ENCODE measurements around the gene JMJD6. TPM values are rescaled to one million over a fixed set of nuclear protein-coding genes. Genes with fewer than 3 reads are reported as not detected.
"Not testable (repeated sequence)": the region's sequence is repeated elsewhere in the genome, so short reads cannot be mapped to it uniquely, and the experiment has no call there.

The JMJD6 gene
- total RNA-seq (2014; rRNA removed; shearing (Covaris generic); ENCODE audit: low replicate concordance) = 28.2 and 55.1 TPM in 2 replicates

DNA sequence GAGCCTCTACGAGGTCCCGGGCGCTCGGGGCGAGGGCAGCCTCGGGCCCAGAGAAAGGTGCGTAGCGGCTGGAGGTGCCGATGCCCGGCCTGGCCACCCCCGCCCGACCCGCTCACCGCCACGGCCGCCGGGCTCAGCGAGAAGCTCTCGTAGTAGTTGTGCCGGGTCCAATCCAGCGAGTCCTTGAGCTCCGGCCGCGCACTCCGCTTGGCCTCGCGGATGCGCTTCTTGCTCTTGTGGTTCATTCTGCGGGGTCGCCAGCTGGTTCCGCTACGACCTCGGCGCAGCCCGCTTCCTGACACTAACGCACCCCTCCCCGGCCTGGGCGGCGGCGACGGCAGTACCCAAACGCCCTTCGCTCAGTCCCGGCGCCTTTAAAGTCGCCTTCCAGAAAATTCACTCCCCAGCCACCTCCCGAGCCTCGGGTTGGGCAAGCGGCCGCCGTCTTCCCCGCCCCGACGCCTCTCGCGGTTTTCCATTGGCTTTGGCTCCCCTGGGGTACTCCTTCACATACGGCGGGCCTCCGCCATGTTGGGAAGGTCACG lies at the start of gene JMJD6:
Gene JMJD6, minus strand, starts transcription at position 376 of the 545 bp plus-strand sequence. Its CDS starts 131 bp downstream, at position 245.
- Histone ChIP-seq H3K4me3 (peak within 1 kb of the TSS; percentile 99), H3K9me3 (no peaks in the 10 kb centered on the region), H3K36me3 (peaks cover 58% of the 10 kb centered on the region), H3K27me3 (no peaks in the 10 kb centered on the region)
- DNase-seq = peak; percentile 98

GRCh38 chr17:76775021-76775600 lies 48.7 kb upstream of the JMJD6 start:
- H3K36me3 ChIP-seq = peaks cover 30% of the 10 kb centered on the region
- no peaks in the 10 kb centered on the region for H3K9me3 ChIP-seq
- no peak for DNase-seq
- no peaks in the 10 kb centered on the region for H3K27me3 ChIP-seq
- no peak overlapping the region for H3K4me3 ChIP-seq

DNA sequence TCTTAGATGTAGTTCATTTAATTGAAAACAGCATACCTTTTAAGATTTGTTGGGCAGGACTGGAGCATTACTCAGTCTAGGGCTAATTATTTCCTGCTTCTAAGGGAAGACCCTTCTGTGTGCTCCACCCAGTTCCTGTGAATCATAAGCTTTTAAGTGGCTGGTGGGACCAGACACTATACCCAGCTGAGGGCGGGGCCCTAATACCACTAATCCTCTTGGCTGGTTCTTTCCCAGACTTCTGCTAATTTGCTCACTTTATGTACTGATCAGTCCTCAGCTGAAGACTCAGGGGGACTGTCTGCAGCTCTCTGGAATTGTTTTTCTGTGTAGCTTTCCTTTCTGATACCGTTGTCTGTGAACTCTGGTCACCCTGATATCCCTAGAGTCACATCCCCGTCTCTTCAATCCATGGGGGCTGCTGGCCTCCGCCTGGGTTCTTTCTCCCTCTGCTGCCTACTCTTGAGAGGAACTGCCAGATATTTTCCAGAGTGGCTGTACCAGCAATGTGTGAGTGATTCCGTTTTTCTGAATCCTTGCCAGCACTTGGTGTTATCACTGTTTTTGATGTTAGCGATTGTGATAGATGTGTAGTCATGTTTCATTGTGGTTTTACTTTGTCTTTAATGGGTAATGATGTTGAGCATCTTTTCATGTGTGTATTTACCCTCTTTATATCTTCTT lies 46.6 kb upstream of the JMJD6 start:
- no peaks in the 10 kb centered on the region for H3K9me3 ChIP-seq
- DNase-seq = peak; percentile 82
- H3K27me3 ChIP-seq = no peaks in the 10 kb centered on the region
- peaks cover 37% of the 10 kb centered on the region for H3K36me3 ChIP-seq
- H3K4me3 ChIP-seq = no peak overlapping the region

GRCh38 chr17:76758570-76758969 lies 32.2 kb upstream of the JMJD6 start:
- Histone ChIP-seq H3K36me3 (peaks cover 16% of the 10 kb centered on the region), H3K4me3 (no peak overlapping the region), H3K9me3 (no peaks in the 10 kb centered on the region), H3K27me3 (no peaks in the 10 kb centered on the region)
- DNase-seq = no peak

DNA sequence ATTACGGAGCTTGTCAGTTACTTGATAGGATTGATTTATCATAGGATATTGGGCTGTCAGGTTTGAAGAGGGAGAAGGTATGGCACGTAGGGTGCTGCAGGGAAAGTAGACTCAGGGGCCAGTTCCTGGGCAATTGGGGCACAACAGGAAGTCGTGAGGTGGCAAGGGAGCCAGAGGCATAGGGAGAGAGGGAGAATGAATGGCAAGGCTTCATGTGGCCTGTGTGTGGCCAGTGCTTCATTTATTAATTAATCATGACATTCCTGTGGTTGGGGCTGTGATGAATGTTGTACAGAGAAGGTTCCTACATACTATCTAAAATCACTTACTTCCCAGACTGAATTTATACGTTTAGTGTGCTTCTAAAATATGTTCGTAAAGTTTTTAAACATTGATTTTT lies 30.9 kb upstream of the JMJD6 start:
- Histone ChIP-seq H3K27me3 (no peaks in the 10 kb centered on the region), H3K4me3 (no peak overlapping the region), H3K9me3 (no peaks in the 10 kb centered on the region), H3K36me3 (peaks cover 16% of the 10 kb centered on the region)
- DNase-seq = no peak

GRCh38 chr17:76755285-76755684 lies 28.9 kb upstream of the JMJD6 start:
- H3K9me3 ChIP-seq = no peaks in the 10 kb centered on the region
- peaks cover 19% of the 10 kb centered on the region for H3K36me3 ChIP-seq
- no peak overlapping the region for H3K4me3 ChIP-seq
- H3K27me3 ChIP-seq = no peaks in the 10 kb centered on the region
- DNase-seq = no peak

- DNase-seq = no peak
- Histone ChIP-seq H3K9me3 (no peaks in the 10 kb centered on the region), H3K36me3 (peaks cover 19% of the 10 kb centered on the region), H3K27me3 (no peaks in the 10 kb centered on the region), H3K4me3 (no peak overlapping the region)
These were observed 26.9 kb upstream of the JMJD6 start for GRCh38 chr17:76753061-76753961.

- DNase-seq = no peak
- H3K27me3 ChIP-seq = no peaks in the 10 kb centered on the region
- peaks cover 16% of the 10 kb centered on the region for H3K36me3 ChIP-seq
- no peaks in the 10 kb centered on the region for H3K9me3 ChIP-seq
- H3K4me3 ChIP-seq = no peak overlapping the region
These were observed 25.6 kb upstream of the JMJD6 start for GRCh38 chr17:76752006-76752405.

DNA sequence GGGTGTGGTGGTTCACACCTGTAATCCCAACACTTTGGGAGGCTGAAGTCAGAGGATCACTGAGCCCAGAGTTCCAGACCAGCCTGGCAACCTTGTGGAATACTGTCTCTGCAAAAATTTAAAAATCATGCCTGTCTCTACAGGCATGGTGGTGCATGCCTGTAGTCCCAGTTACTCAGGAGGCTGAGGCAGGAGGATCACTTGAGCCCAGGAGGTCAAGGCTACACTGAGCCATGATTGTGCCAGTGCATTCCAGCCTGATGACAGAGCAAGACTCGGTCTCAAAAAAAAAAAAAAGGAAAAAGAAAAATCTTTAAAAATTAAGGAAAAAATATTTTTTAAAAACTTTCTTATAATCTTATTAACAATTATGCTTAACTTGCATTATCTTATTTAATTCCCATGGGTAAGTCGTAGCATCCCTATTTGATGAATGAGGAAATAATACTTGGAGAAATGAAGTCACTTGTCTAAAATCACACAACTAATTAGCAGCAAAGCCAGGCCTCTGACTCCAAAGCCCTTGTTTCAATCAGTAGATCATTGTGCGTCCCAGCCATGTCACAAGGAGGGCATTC lies 25.1 kb upstream of the JMJD6 start:
- DNase-seq = no peak
- Histone ChIP-seq H3K4me3 (no peak overlapping the region), H3K27me3 (no peaks in the 10 kb centered on the region), H3K9me3 (peaks cover 2% of the 10 kb centered on the region; the same call in 1 of the 2 replicates), H3K36me3 (peaks cover 18% of the 10 kb centered on the region)

GRCh38 chr17:76748657-76749056 lies 22.3 kb upstream of the JMJD6 start:
- H3K27me3 ChIP-seq = no peaks in the 10 kb centered on the region
- peaks cover 9% of the 10 kb centered on the region; the same call in 1 of the 2 replicates for H3K9me3 ChIP-seq
- DNase-seq = no peak
- no peak overlapping the region for H3K4me3 ChIP-seq
- H3K36me3 ChIP-seq = peaks cover 39% of the 10 kb centered on the region

- no peak for DNase-seq
- no peaks in the 10 kb centered on the region for H3K27me3 ChIP-seq
- H3K36me3 ChIP-seq = peaks cover 48% of the 10 kb centered on the region
- peaks cover 9% of the 10 kb centered on the region; the same call in 1 of the 2 replicates for H3K9me3 ChIP-seq
- no peak overlapping the region for H3K4me3 ChIP-seq
These were observed 21.4 kb upstream of the JMJD6 start for GRCh38 chr17:76747716-76748363.

DNA sequence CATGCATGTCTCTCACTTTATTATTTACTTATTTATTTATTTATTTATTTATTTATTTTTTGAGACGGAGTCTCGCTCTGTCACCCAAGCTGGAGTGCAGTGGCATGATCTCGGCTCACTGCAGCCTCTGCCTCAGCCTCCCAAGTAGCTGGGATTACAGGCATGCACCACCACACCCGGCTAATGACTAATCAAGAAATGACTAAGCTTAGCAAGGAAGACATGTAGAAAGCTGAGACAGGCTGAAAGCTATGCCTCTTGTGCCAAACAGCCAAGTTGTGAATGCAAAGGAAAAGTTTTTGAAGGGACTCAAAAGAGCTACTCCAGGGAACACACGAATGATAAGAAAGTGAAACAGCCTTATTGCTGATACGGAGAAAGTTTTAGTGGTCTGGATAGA lies 19.4 kb upstream of the JMJD6 start:
- not testable (repeated sequence) for H3K4me3 ChIP-seq, H3K27me3 ChIP-seq, H3K9me3 ChIP-seq
- H3K36me3 ChIP-seq = peaks cover 52% of the 10 kb centered on the region
- peak; percentile 28 for DNase-seq

GRCh38 chr17:76744747-76745146 lies 18.3 kb upstream of the JMJD6 start:
- no peak for DNase-seq
- Histone ChIP-seq H3K4me3 (no peak overlapping the region), H3K36me3 (peaks cover 52% of the 10 kb centered on the region), H3K9me3 (peaks cover 9% of the 10 kb centered on the region; the same call in 1 of the 2 replicates), H3K27me3 (no peaks in the 10 kb centered on the region)

DNA sequence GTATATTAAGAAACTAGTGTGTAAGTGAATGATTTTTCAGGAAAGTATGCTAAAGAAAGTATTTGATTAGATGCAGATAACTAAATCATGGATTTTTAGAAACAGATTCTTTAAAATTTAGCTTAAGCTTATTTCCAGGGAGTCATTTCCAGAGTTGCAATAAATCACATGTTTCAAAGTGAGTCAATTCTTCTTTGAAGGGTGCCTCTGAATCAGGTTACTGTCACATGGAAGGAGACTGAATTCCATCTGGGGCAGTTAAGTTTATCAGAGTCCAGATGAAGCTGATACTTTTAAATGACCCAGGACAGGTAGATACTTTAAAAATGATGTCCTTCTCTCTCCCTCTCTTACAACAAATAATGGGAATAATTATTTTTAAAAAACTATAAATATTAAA lies 16.6 kb upstream of the JMJD6 start:
- Histone ChIP-seq H3K9me3 (peaks cover 9% of the 10 kb centered on the region; the same call in 1 of the 2 replicates), H3K27me3 (no peaks in the 10 kb centered on the region), H3K4me3 (no peak overlapping the region), H3K36me3 (peaks cover 52% of the 10 kb centered on the region)
- no peak for DNase-seq

DNA sequence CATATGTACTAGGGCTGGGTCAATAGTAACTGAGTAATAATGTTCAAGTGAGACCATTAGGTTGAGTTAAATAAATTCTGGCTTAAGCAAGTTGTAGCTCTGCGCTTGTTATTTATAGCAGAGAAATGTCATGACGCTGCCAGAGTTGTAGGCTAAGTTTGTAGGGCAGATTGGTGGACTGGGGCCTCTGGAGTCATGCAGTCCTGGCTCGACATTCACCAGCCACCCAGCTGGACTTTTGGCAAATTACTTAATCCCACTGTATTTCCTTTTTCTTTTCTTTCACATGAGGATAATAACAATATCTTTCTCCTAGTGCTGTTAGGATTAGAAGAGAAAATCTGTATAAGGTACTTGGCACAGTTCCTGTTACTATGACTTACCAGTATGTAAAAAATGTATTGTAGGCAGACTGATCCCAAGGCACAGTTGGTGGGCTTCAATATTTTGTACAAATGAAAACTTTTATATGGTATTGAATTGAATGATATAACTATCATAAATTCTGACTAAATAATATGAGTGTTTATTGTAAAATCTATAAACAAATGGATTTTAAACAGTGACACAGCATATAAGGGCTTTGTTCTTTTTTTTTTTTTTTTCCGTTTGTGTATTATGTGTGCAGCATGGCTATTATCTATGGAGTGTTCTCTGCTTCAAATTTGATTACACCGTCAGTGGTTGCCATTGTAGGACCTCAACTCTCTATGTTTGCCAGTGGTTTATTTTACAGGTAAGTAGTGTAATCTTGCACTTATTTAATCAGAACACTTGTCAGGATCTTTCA lies 14.1 kb upstream of the JMJD6 start:
- Histone ChIP-seq H3K27me3 (no peaks in the 10 kb centered on the region), H3K36me3 (peaks cover 46% of the 10 kb centered on the region), H3K4me3 (no peak overlapping the region), H3K9me3 (0 out of 2 replicates have a peak, but pooled peaks cover 1% of the 10 kb centered on the region)
- DNase-seq = peak; percentile 30

All from MG63 (cell line).